A204.1 (cell line): Measurements from ENCODE around the gene GNS.
"Not testable (repeated sequence)": the region's sequence is repeated elsewhere in the genome, so short reads cannot be mapped to it uniquely, and the experiment has no call there.

Source experiments
- FAIRE-seq: peaks from 2 replicates; lab custom pipeline; 2012; peaks lifted over from hg19 to GRCh38; lab: Jason Lieb, UNC

Gene GNS

GRCh38 chr12:64759035-64759894, at the start of gene GNS:
Gene GNS (minus strand): TSS chr12:64759406. CDS start chr12:64759276, 130 bp downstream.
- peak; percentile 91 for FAIRE-seq

- FAIRE-seq, result no peak
These were observed 48.9 kb upstream of the GNS start for GRCh38 chr12:64808110-64808509.

GRCh38 chr12:64806593-64807460, 47.6 kb upstream of the GNS start:
- no peak for FAIRE-seq

- no peak for FAIRE-seq
These were observed 47.0 kb upstream of the GNS start for GRCh38 chr12:64806173-64806572.

GRCh38 chr12:64802180-64802775, 43.1 kb upstream of the GNS start:
- not testable (repeated sequence) for FAIRE-seq

GRCh38 chr12:64801381-64801780, 42.2 kb upstream of the GNS start:
- FAIRE-seq, result peak; percentile 77

- no peak for FAIRE-seq
These were observed 41.4 kb upstream of the GNS start for GRCh38 chr12:64800640-64801039.

- no peak for FAIRE-seq
These were observed 39.0 kb upstream of the GNS start for GRCh38 chr12:64798165-64798564.

GRCh38 chr12:64797156-64797555, 38.0 kb upstream of the GNS start:
- FAIRE-seq, result no peak

GRCh38 chr12:64796205-64796845, 37.1 kb upstream of the GNS start:
- FAIRE-seq, result peak; percentile 96

GRCh38 chr12:64794305-64794704, 35.1 kb upstream of the GNS start:
- no peak for FAIRE-seq

GRCh38 chr12:64793610-64794009, 34.4 kb upstream of the GNS start:
- FAIRE-seq, result no peak

- FAIRE-seq, result no peak
These were observed 32.9 kb upstream of the GNS start for GRCh38 chr12:64792128-64792527.

- no peak for FAIRE-seq
These were observed 31.8 kb upstream of the GNS start for GRCh38 chr12:64791036-64791435.

- no peak for FAIRE-seq
These were observed 31.0 kb upstream of the GNS start for GRCh38 chr12:64790166-64790565.

GRCh38 chr12:64785838-64786237, 26.6 kb upstream of the GNS start:
- FAIRE-seq, result no peak

- FAIRE-seq, result no peak
These were observed 23.1 kb upstream of the GNS start for GRCh38 chr12:64782191-64782876.

- FAIRE-seq, result no peak
These were observed 22.3 kb upstream of the GNS start for GRCh38 chr12:64781280-64782190.

GRCh38 chr12:64780531-64781279, 21.5 kb upstream of the GNS start:
- FAIRE-seq, result no peak

- FAIRE-seq, result no peak
These were observed 20.9 kb upstream of the GNS start for GRCh38 chr12:64780132-64780530.
